ENCODE data around the gene ANKH. TPM values are rescaled to one million over a fixed set of nuclear protein-coding genes. Genes with fewer than 3 reads are reported as not detected.

ANKH gene
- total and polyA plus RNA-seq, 4 donors: 10.8 to 46.7 (median 17.2) TPM

DNA sequence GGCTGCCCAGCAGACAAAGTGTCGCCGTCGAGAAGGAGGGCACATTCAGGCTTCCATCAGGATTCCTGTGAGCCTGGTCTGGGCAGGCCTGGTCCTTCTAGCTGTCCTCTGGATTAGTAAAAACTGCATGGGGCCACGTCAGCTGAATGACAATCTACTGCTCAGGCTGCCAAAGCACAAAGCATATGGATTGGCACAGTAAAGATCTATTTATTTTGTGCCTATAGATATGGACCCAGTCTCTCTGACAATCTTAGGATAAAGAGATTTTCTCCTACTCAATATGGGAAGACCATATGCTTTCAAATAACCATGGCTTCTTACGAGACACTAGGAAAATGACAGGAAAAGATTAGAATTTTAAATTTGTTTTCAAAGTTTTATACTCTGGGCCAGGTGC lies 24.1 kb downstream of the ANKH start:
- TF ChIP-seq, protein P1, sequence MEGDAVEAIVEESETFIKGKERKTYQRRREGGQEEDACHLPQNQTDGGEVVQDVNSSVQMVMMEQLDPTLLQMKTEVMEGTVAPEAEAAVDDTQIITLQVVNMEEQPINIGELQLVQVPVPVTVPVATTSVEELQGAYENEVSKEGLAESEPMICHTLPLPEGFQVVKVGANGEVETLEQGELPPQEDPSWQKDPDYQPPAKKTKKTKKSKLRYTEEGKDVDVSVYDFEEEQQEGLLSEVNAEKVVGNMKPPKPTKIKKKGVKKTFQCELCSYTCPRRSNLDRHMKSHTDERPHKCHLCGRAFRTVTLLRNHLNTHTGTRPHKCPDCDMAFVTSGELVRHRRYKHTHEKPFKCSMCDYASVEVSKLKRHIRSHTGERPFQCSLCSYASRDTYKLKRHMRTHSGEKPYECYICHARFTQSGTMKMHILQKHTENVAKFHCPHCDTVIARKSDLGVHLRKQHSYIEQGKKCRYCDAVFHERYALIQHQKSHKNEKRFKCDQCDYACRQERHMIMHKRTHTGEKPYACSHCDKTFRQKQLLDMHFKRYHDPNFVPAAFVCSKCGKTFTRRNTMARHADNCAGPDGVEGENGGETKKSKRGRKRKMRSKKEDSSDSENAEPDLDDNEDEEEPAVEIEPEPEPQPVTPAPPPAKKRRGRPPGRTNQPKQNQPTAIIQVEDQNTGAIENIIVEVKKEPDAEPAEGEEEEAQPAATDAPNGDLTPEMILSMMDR (IDR thresholded peaks at IDR 0.05; ENCODE audit: control extremely low read depth, extremely low read depth): no peak
- Histone ChIP-seq H3K9me3 (ENCODE audit: control insufficient read depth in 4 of 4, insufficient read depth in 3 of 4, low read length in 3 of 4) (no peaks in the 10 kb centered on the region), H3K9ac (ENCODE audit: insufficient read depth in 1 of 2, low read length in 2 of 2) (no peak overlapping the region), H3K36me3 (ENCODE audit: control insufficient read depth in 4 of 4, insufficient read depth in 4 of 4, low read length in 4 of 4) (peaks cover 0 to 5% (median 0%) of the 10 kb centered on the region in 4 donors), H3K27ac (ENCODE audit: low read depth in 1 of 2, low read length in 1 of 2) (no peak overlapping the region), H3K27me3 (ENCODE audit: control insufficient read depth in 3 of 3, insufficient read depth in 3 of 3, low read length in 2 of 3) (no peaks in the 10 kb centered on the region), H3K4me1 (ENCODE audit: control insufficient read depth in 5 of 5, insufficient read depth in 5 of 5, low read length in 5 of 5) (peaks cover 0 to 7% (median 0%) of the 10 kb centered on the region in 5 donors), H3K4me3 (no peak overlapping the region)
- ATAC-seq (ENCODE audit: insufficient read depth, low FRiP score) (no peak), DNase-seq (no peak)
- WGBS, 2 donors: 96% methylated on average over 5 of the region's 5 CpGs

DNA sequence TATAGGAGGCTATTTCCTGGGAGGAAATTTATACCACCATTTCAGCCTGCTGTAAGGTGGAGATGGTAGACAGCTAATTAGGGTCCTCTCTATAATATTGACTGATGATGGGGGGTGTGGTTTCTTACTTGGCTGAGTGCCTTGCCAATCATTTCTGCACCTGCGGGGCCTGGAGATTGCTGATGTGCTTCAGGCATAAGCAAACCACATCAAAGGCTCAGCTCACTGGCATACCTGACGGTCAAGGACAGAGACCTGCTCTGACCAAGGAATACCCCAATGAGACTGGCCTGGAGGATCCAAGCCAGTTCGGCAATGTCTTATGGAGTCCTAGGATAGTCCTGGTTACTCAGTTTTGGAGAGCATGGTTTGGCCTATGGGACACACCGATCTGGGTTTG lies 29.5 kb downstream of the ANKH start:
- no peaks in the 10 kb centered on the region for H3K27me3 ChIP-seq (ENCODE audit: control insufficient read depth in 3 of 3, insufficient read depth in 3 of 3, low read length in 2 of 3)
- ATAC-seq (ENCODE audit: insufficient read depth, low FRiP score) (no peak), DNase-seq (no peak)
- H3K4me3 ChIP-seq: no peak overlapping the region
- TF ChIP-seq, protein P1 (IDR thresholded peaks at IDR 0.05; ENCODE audit: control extremely low read depth, extremely low read depth): no peak
- no peaks in the 10 kb centered on the region for H3K4me1 ChIP-seq (ENCODE audit: control insufficient read depth in 5 of 5, insufficient read depth in 5 of 5, low read length in 5 of 5)
- H3K9ac ChIP-seq (ENCODE audit: insufficient read depth in 1 of 2, low read length in 2 of 2): no peak overlapping the region
- H3K36me3 ChIP-seq (ENCODE audit: control insufficient read depth in 4 of 4, insufficient read depth in 4 of 4, low read length in 4 of 4): peaks cover 0 to 1% (median 0%) of the 10 kb centered on the region in 4 donors
- H3K27ac ChIP-seq (ENCODE audit: low read depth in 1 of 2, low read length in 1 of 2): no peak overlapping the region
- 93 to 95% methylated on average over 4 of the region's 4 CpGs for WGBS, 2 donors
- no peaks in the 10 kb centered on the region for H3K9me3 ChIP-seq (ENCODE audit: control insufficient read depth in 4 of 4, insufficient read depth in 3 of 4, low read length in 3 of 4)

DNA sequence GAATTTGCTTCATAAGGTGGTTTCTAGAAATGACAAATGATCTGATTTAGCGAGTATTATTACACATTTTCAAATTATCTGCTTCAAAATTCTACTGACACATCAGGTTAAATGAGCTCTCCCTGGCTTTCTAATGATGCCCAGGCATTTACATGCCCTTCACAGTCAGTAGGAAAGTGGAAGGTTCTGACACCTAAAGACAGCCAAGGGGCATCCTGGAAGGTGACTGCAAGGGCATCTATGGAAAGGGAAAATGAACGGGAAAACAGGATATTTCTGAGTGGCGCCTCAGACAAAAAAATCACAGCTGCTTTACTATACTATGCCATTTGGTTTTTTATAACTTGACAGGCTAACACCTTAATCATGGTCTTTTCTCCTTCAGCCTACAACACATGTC lies 31.0 kb downstream of the ANKH start:
- 88 to 95% methylated on average over 3 of the region's 3 CpGs for WGBS, 2 donors
- no peaks in the 10 kb centered on the region for H3K4me1 ChIP-seq (ENCODE audit: control insufficient read depth in 5 of 5, insufficient read depth in 5 of 5, low read length in 5 of 5)
- no peak overlapping the region for H3K9ac ChIP-seq (ENCODE audit: insufficient read depth in 1 of 2, low read length in 2 of 2)
- no peak overlapping the region for H3K27ac ChIP-seq (ENCODE audit: low read depth in 1 of 2, low read length in 1 of 2)
- TF ChIP-seq, protein P1 (IDR thresholded peaks at IDR 0.05; ENCODE audit: control extremely low read depth, extremely low read depth): no peak
- H3K36me3 ChIP-seq (ENCODE audit: control insufficient read depth in 4 of 4, insufficient read depth in 4 of 4, low read length in 4 of 4): peaks cover 0 to 1% (median 0%) of the 10 kb centered on the region in 4 donors
- H3K27me3 ChIP-seq (ENCODE audit: control insufficient read depth in 3 of 3, insufficient read depth in 3 of 3, low read length in 2 of 3): no peaks in the 10 kb centered on the region
- ATAC-seq (ENCODE audit: insufficient read depth, low FRiP score): no peak
- DNase-seq: no peak
- no peak overlapping the region for H3K4me3 ChIP-seq
- no peaks in the 10 kb centered on the region for H3K9me3 ChIP-seq (ENCODE audit: control insufficient read depth in 4 of 4, insufficient read depth in 3 of 4, low read length in 3 of 4)
